Measurements from ENCODE around the gene PDZRN3.

DNA sequence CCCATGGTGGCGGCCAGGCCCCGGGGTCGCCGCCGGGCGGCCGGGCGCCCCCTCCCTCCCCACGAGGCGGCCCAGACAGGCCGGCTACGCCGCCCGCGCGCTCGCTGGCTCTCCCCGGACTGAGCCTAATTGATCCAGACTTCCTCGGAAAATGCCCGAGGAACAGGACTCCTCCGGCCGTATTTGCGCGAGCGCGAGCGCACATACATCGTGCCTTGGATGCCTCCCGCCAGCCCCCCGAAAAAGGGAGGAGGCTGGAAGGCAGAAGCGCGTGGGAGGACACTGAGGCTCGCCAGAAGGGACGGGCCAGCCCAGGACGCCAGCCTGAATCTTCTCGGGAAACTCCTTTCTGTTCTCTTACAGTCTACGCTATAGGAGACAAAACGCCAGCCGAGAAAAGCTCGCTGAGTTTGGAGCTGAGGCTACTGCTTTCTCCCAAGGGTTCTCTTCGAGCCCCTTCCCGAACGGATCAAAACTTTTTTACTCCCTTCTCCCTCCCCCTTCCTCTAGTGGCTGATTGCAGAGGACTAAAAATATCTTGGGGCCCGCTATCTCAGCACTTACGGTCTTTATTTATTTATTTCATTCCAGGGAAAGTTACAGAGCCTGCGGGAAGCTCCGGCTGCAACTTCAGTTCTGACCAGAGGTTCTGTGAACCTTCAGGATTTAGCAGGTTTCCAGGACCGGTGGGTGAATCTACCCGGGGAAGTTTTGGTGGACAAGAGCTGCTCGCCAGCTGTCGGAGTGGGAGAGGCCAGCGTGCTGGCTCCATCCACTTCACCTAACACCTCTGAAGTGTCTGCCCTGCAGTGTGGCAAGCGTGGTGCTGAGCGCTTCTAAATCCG is at the start of gene PDZRN3:
- TF ChIP-seq POLR2A (IDR thresholded peaks at IDR 0.05), result peak; percentile 74 to 84
- peak in 1 of 4 experiments; percentile 5 for TF ChIP-seq CTCF (IDR thresholded peaks at IDR 0.05)
